Measurements from ENCODE around the gene ADIPOR2.
"Not testable (repeated sequence)": the region's sequence is repeated elsewhere in the genome, so short reads cannot be mapped to it uniquely, and the experiment has no call there.

Gene ADIPOR2

GRCh38 chr12:1705774-1706631 lies 15.1 kb downstream of the ADIPOR2 start:
- no peak for DNase-seq

GRCh38 chr12:1706632-1706980 lies 15.7 kb downstream of the ADIPOR2 start:
- DNase-seq, result no peak

DNA sequence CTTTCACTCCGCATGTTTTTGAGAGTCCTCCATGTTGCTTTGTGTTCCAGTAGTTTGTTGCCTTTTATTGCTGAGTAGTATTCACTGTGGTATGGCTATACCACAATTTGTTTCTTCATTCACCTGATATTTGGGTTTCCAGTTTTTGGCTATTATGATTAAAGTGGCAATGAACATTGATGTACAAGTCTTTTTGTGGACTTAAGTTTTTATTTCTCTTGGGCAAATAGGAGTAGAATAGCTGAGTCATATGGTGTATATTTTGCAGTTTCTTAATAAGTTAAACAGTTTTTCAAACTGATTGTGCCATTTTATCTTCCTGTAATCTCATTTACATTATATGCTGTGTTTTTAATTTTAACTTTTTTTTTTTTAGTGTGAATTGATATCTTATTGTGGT lies 16.2 kb downstream of the ADIPOR2 start:
- DNase-seq, result no peak

- DNase-seq, result not testable (repeated sequence)
Observed at GRCh38 chr12:1709968-1710367, 19.1 kb downstream of the ADIPOR2 start.

GRCh38 chr12:1710870-1711269 lies 20.0 kb downstream of the ADIPOR2 start:
- not testable (repeated sequence) for DNase-seq

GRCh38 chr12:1711536-1712211 lies 20.8 kb downstream of the ADIPOR2 start:
- not testable (repeated sequence) for DNase-seq

GRCh38 chr12:1712305-1712704 lies 21.4 kb downstream of the ADIPOR2 start:
- not testable (repeated sequence) for DNase-seq

DNA sequence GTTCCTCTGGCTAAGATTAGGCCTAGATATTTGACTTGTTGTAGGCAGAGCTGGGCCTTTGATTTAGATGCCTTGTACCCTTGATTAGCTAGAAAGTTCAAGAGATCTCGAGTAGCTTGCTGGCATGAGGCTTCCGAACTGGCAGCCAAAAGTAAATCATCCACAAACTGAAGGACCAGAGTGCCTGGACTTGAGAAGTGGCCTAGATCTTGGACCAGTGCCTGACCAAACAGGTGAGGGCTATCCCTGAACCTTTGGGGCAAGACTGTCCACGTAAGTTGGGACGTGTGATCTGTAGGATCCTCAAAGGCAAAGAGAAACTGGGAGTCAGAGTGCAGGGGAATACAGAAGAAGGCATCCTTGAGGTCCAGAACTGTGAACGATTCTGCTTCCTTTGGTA lies 22.0 kb downstream of the ADIPOR2 start:
- DNase-seq, result not testable (repeated sequence)

DNA sequence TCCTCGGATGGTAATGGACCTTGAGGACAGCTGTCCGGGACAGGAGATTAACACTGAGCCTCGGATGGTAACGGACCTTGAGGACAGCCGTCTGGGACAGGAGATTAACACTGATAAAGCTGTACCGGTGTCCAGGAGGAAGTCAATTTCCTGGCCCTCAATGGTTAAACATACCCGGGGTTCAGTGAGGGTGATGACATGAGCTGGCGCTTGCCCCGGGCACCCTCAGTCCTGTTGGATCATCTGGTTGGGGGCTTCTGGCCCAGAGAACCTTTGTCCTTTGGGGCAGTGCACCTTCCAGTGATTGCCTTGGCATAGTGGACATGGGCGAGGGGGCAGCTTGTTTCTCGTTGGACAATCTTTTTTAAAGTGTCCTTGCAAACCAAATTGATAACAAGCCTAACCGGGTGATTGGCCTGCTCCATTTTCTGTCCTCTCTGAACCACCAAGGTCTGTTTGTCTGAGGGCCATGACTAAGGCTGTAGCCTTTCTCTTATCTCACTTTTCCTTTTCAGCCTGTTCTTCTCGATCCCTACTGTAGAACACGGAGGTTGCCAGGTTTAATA lies 23.0 kb downstream of the ADIPOR2 start:
- DNase-seq, result not testable (repeated sequence)

- not testable (repeated sequence) for DNase-seq
Observed at GRCh38 chr12:1715459-1715858, 24.6 kb downstream of the ADIPOR2 start.

DNA sequence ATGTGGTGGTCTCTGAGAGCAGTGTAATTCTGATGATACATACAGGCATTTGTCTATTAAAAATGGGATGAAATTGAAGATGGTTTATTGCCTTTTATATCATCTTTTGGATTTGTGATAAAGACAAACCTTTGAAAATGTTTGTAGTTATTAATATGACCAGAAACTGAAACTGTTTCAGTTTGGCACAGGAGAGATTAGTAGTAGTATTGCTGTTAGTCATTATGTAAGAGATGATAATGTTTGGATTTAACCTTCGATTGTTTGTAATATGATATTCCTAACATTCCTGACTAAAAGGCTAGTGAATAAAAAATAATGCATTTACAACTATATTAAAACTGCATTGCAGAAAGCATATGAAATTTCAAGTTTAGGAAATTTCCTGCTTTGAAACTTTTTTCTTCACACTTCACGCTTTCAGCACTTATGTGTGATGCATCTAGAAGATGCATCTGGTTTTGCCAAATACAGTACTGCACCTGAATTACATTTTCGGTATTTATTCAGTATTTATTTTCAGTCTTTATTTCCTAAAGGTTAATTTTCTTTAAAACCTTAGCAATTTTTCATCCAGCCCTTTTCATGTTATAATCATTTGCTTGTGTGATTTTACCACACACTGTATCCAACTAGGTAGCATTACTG lies 25.5 kb downstream of the ADIPOR2 start:
- no peak for DNase-seq

DNA sequence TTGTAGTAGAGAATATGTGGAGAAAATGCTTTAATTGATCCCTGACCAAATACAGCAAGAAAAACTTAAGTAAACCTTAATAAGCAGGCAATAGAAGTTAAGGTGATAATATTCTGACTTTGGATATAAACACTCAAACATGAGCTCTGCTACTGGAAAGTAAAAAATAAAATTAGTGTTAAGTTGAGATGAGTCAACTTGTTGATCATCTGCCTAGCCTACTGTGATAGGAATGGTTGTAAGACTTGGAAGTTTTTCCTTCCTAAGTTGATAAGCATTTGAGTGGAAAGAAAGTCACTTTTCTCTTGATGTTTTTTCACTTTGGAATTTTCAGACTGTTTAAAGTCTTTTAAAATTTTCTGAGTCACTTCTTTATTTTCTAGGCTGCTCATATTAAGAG lies 26.0 kb downstream of the ADIPOR2 start:
- DNase-seq, result no peak

DNA sequence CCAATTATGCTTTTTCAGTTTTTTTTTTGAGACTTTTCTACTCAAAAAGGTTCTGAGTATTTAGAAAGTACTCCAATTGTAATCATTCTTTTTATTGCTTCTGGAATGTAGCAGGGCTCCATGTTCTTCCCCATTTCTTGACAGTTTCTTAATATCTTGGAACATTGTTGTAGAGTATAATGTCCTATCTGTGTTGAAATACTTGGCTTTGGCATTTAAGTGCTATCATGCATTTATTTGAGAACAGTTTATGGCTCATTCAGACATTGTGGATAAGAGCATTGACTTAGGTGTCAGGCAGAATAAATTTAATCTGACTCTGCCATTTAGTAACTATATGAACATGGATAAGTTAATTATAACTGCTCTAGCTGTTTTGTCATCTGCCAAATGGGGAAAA lies 28.3 kb downstream of the ADIPOR2 start:
- DNase-seq, result no peak

DNA sequence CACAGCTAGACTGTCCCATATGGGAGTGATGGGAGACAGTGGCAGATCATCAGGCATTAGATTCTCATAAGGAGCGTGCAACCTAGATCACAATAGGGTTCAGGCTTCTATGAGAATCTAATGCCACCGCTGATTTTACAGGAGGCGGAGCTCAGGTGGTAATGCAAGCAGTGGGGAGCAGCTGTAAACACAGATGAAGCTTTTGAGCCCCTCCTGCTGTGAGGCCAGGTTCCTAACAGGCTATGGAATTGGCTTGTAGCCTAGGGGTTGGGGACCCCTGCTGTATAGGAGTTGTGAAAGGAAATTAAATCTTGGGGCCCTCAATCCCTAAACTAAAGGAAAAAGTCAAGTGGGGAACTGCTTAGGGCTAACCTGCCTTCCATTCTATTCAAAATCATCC lies 29.6 kb downstream of the ADIPOR2 start:
- DNase-seq, result no peak

DNA sequence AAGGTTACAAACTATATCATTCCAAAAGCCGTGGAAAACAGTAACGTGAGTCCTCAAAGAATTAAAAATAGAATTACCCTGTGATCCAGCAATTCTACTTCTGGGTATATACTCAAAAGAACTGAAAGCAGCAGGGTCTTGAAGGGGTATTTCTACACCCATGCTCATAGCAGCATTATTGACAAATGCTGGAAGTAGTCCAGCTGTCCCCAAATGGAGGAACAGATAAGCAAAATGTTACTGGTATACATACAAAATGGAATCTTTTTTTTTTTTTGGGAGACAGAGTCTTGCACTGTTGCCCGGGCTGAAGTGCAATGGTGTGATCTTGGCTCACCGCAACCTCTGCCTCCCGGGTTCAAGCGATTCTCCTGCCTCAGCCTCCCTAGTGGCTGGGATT lies 32.9 kb downstream of the ADIPOR2 start:
- DNase-seq, result no peak

DNA sequence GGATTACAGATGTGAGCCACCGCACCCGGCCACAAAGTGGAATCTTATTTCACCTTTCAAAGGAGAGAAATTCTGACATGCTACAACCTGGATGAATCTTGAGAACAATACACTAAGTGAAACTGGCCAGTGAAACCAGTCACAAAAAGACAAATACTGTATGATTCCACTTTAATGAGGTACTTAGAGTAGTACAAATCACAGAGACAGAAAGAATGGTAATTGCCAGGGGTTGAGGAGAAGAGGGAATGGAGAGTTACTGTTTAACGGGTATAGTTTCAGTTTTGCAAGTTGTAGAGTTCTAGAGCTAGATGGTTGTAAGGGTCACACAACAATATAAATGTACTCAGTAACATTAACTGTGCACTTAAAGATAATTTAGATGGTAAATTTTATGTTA lies 33.4 kb downstream of the ADIPOR2 start:
- DNase-seq, result no peak

DNA sequence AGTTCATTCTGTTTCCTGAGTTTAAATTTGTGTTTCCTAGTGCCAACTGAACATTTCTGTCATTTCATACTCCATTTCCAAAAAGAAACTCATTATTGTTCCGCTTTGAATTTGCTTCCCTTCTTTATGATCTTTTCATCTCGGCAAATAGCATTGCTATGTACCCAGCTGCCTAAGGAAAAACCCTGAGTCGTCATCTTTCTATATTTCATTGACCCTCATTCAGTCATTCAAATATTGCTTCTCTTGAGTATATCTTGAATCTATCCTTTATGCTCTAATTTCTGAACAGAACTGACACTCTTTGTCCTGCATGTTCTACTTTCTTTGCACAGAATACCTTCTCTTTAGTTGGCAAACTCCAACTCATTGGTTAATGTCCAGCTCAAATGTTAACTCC lies 35.9 kb downstream of the ADIPOR2 start:
- DNase-seq, result no peak

GRCh38 chr12:1728824-1729223 lies 38.0 kb downstream of the ADIPOR2 start:
- DNase-seq, result no peak

DNA sequence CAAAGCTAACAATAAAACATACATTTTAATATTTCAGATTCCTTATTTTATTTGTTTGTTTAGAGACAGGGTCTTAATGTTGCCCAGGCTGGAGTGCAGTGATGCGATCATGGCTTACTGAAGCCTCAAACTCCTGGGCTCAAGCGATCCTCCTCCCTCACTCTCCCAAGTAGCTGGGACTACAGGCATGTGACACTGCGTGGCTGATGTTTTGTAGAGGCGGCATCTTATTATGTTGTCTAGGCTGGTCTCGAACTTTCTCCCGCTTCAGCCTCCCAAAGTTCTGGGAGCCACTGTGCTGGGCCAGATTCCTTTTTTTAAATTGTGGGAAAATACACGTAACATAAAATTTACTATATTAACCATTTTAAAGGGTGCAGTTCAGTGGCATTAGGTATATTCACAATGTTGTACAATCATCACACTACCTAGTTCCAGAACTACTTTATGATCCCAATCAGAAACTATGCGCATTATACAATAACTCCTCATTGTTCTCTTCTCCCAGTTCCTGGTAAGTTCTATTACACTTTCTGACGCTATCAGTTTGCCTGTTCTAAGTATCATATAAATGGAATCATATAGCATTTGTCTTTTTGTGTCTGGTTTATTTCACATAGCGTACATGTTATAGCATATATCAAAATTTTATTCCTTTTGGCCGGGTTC lies 40.3 kb downstream of the ADIPOR2 start:
- no peak for DNase-seq

DNA sequence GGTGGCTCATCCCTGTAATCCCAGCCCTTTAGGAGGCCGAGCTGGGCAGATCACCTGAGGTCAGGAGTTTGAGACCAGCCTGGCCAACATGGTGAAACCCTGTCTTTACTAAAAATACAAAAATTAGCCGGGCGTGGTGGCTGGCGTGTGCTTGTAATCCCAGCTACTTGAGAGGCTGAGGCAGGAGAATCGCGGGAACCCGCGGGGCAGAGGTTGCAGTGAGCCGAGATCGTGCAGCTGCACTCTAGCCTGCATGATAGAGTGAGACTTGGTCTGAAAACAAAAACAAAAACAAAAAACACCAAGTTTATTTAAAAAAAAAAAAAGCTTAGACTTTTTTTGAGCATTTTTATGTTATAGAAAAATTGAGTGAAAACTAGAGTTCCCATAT lies 40.8 kb downstream of the ADIPOR2 start:
- not testable (repeated sequence) for DNase-seq

GRCh38 chr12:1732914-1733313 lies 42.0 kb downstream of the ADIPOR2 start:
- DNase-seq, result no peak

DNA sequence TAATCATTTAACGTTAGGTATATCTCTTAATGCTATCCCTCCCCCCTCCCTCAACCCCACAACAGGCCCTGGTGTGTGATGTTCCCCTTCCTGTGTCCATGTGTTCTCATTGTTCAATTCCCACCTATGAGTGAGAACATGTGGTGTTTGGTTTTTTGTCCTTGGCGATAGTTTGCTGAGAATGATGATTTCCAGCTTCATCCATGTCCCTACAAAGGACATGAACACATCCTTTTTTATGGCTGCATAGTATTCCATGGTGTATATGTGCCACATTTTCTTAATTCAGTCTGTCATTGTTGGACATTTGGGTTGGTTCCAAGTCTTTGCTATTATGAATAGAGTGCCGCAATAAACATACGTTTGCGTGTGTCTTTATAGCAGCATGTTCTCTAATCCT lies 42.8 kb downstream of the ADIPOR2 start:
- DNase-seq, result not testable (repeated sequence)
